Calu3 (cell line): ENCODE measurements around the gene TRIM27. TPM values are rescaled to one million over a fixed set of nuclear protein-coding genes. Genes with fewer than 3 reads are reported as not detected.

Experiments used
- BruUV-seq: library from RNA; stranded (reverse); fragments of 400-500 nt; replicated peaks from 2 replicates; lab custom pipeline; 2021; lab: Mats Ljungman, UMichigan
- CTCF ChIA-PET: fragments of 300-600 bp; sonication (Branson Sonifier 250); formaldehyde crosslinking; loops from one replicate; lab custom pipeline; 2022; ENCODE audit warnings: antibody characterized with exemption; lab: Charles Lee
- DNase-seq: peaks from one replicate; pipeline ENCODE4 v3.0.0; 2022
- H3K27ac Mint-ChIP-seq: one replicate; pipeline ENCODE4 v1.8.0; 2022; ENCODE audit warnings: mixed read lengths; ENCODE audit not compliant: unreplicated experiment
- H3K27me3 Mint-ChIP-seq: one replicate; pipeline ENCODE4 v1.8.0; 2022; ENCODE audit warnings: mixed read lengths; ENCODE audit not compliant: unreplicated experiment
- H3K36me3 Mint-ChIP-seq: one replicate; pipeline ENCODE4 v1.8.0; 2022; ENCODE audit warnings: mild to moderate bottlenecking, moderate library complexity, mixed read lengths; ENCODE audit not compliant: insufficient read depth, unreplicated experiment
- H3K4me1 Mint-ChIP-seq: one replicate; pipeline ENCODE4 v1.8.0; 2022; ENCODE audit warnings: mild to moderate bottlenecking, low read depth, mixed read lengths; ENCODE audit not compliant: unreplicated experiment
- H3K4me3 Mint-ChIP-seq: one replicate; pipeline ENCODE4 v1.8.0; 2022; ENCODE audit warnings: mild to moderate bottlenecking, low read depth, moderate library complexity, mixed read lengths; ENCODE audit not compliant: unreplicated experiment
- H3K9me3 Mint-ChIP-seq: one replicate; pipeline ENCODE4 v1.8.0; 2022; ENCODE audit warnings: low read depth, mixed read lengths; ENCODE audit not compliant: unreplicated experiment
- intact Hi-C: fragments of 100-400 bp; cut with micrococcal nuclease; formaldehyde crosslinking; loops from one replicate; pipeline ENCODE4 v1.10.0; 2022; ENCODE audit not compliant: unreplicated experiment
- total RNA-seq: library from RNA; stranded (reverse); gene quantifications from 2 replicates; pipeline ENCODE4 v1.2.3, GENCODE V29; 2022
- TF ChIP-seq, protein P1 (sequence below): fragments of 200-600 bp; IDR thresholded peaks from one replicate; pipeline ENCODE4 v1.8.0; 2022; ENCODE audit warnings: antibody characterized with exemption; ENCODE audit not compliant: unreplicated experiment

The TRIM27 gene
- total RNA-seq, 1 experiment from 2014 or later = 91.6 TPM

DNA sequence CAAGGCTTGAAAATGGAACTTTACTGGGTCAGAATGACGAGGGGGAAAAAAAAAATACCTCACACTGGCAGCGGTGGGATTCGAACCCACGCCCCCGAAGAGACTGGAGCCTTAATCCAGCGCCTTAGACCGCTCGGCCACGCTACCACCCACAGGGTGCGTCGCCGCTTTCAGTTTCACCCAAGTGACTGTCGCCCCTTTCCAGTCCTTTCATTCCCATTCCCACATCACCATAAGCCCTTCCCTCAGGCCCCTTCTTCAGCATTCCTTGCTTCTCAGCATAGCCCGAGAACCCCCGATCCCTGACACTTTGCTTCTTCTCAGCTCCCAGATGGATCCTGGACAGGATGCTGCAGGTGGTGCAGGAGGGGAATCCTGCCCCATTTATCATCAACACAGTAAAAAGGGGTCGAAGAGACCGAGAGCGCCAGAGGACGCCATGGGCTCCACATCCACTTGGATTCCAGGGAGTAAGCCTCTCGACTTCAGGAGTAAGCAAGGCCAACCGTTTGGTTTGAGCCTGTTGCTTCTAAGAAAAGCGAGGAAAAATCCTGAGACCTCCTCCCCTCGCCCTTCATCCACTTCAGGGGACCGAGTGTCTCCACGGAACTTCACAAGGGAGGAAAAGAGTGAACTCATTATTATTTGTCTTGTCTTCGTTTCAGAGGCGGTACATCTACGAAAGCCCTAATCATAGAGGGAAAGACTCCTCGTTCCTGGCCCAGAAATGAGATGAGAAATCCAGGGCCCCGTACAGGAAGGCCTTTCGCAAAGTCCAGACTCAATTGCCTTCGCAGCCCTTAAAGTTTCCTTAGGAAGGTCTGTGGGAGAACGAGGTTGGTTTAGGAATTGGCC is 20.0 kb upstream of the TRIM27 start:
- Mint-ChIP-seq H3K4me1 (peaks cover 65% of the 10 kb centered on the region), H3K4me3 (peak overlapping the region; percentile 76), H3K9me3 (no peaks in the 10 kb centered on the region), H3K27ac (peak overlapping the region; percentile 95), H3K27me3 (peaks cover 11% of the 10 kb centered on the region), H3K36me3 (peaks cover 61% of the 10 kb centered on the region)
- intact Hi-C loops = loop anchor here (5.0 to 10.0 kb wide), 2 partner anchors 81 to 219 kb away; no protein-coding TSS in a partner anchor
- TF ChIP-seq, protein P1, sequence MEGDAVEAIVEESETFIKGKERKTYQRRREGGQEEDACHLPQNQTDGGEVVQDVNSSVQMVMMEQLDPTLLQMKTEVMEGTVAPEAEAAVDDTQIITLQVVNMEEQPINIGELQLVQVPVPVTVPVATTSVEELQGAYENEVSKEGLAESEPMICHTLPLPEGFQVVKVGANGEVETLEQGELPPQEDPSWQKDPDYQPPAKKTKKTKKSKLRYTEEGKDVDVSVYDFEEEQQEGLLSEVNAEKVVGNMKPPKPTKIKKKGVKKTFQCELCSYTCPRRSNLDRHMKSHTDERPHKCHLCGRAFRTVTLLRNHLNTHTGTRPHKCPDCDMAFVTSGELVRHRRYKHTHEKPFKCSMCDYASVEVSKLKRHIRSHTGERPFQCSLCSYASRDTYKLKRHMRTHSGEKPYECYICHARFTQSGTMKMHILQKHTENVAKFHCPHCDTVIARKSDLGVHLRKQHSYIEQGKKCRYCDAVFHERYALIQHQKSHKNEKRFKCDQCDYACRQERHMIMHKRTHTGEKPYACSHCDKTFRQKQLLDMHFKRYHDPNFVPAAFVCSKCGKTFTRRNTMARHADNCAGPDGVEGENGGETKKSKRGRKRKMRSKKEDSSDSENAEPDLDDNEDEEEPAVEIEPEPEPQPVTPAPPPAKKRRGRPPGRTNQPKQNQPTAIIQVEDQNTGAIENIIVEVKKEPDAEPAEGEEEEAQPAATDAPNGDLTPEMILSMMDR = no peak
- CTCF ChIA-PET = no interaction called here
- BruUV-seq = TSS peak; percentile 79
- DNase-seq = peak; percentile 89

DNA sequence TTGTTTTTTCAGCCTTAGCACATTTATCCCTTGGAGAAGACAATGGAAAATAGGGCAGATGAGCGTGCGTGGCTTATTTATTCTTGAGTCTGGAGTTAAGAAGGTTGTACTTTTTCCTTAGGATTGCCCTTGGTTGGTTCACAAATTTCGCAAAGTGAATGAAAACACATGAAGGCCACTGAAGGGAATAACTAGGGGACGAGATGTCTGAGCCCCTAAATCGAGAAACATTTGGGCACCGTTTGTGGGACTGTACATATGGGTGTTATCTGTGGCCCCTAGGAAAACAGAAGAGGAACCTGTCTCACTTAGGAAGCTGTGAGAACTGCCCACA is 19.4 kb upstream of the TRIM27 start:
- TF ChIP-seq, protein P1 = no peak
- H3K27me3 Mint-ChIP-seq = peaks cover 11% of the 10 kb centered on the region
- no TSS peak for BruUV-seq
- H3K36me3 Mint-ChIP-seq = peaks cover 61% of the 10 kb centered on the region
- peak overlapping the region; percentile 76 for H3K4me3 Mint-ChIP-seq
- H3K27ac Mint-ChIP-seq = peak overlapping the region; percentile 95
- H3K9me3 Mint-ChIP-seq = no peaks in the 10 kb centered on the region
- CTCF ChIA-PET = no interaction called here
- H3K4me1 Mint-ChIP-seq = peaks cover 63% of the 10 kb centered on the region
- intact Hi-C loops = loop anchor here (5.0 to 10.0 kb wide), 2 partner anchors 81 to 218 kb away; no protein-coding TSS in a partner anchor
- DNase-seq = no peak

GRCh38 chr6:28941684-28942448 is 18.1 kb upstream of the TRIM27 start:
- BruUV-seq = no TSS peak

More at GRCh38 chr6:28941684-28942448, 18.1 kb upstream of the TRIM27 start:
- peak overlapping the region; percentile 94 for H3K4me3 Mint-ChIP-seq
- H3K9me3 Mint-ChIP-seq = no peaks in the 10 kb centered on the region
- intact Hi-C loops = loop anchor here (1.0 to 10.0 kb wide), 7 partner anchors 19 to 217 kb away; partner anchors contain the start of gene TRIM27
- CTCF ChIA-PET = interaction anchor here (1.1 to 2.6 kb wide), 3 partner anchors 31 to 104 kb away, joined by 5 to 15 read pairs (median 6); no protein-coding TSS in a partner anchor
- H3K27ac Mint-ChIP-seq = peak overlapping the region; percentile 97
- peaks cover 54% of the 10 kb centered on the region for H3K36me3 Mint-ChIP-seq
- peak; percentile 82 for DNase-seq
- TF ChIP-seq, protein P1 = no peak
- peaks cover 11% of the 10 kb centered on the region for H3K27me3 Mint-ChIP-seq
- H3K4me1 Mint-ChIP-seq = peaks cover 53% of the 10 kb centered on the region
